Hypothalamus (tissue), 51 donors: ENCODE data around the gene SMR3A.

ENCODE experiments used
- DNase-seq, 51 donors: peaks; one replicate each; lab custom pipeline; 2025; lab: John Stamatoyannopoulos, UW

Gene SMR3A

DNA sequence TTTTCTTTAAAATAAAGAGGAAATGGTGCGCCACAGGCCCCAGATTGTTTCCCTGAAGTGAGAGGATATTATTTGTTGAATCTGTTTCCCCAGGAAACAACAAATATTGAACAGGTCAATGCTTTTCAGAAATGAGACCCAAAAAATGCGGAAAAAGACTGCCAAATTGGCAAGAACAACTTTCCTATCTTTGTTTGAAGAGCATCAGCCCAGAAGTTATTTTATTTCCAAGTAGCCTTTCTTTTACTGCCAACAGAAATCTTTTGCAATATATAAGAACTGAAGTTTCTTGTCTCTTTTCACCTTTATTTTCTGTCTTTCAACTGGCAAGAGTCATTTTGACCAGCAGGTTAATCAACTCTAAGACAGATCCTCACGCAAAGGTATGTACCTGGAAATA lies at the start of gene SMR3A:
TSS of gene SMR3A (plus strand) at position 301 of the 400 bp plus-strand sequence. CDS start 1,356 bp downstream, outside the sequence.
- no peak for DNase-seq

DNA sequence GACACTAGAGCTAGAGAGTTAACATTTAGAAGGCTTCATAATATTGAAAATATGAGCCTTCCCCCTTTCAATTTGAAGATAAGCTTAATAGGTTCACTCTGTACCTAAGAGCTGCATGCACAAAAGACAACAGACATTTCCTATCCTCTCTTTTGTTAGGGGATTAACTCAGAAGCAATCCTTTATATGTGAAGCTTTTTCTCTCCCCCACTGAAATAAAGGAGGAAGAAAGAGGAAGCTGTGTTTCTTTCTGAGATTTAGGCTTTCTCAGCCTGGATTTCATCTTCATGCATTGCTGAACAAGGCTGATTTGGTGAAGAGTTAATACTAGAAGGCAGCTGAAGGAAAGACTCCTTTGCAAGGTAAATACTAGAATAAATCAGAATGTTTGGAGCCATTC lies 46.8 kb upstream of the SMR3A start:
- no peak for DNase-seq

DNA sequence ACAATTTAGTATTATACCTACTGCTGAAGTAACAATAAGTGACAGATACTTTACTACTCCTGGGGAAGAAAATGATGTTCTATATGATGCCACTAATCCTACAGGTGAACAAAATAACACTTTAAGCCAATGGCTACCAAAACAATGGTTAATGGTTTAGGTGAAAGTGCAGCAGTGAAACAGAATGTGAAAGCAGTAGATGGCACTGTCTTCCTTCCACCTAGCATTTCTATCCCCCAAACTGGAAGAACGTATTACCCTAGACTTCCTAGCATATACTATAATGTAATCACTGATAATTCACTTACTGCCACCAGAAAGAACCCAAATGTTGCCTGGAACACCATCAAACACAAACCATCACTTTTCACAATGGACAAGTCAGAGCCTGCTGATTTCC lies 44.6 kb upstream of the SMR3A start:
- no peak for DNase-seq

- no peak for DNase-seq
These were observed 34.5 kb upstream of the SMR3A start for GRCh38 chr4:70326052-70326451.

DNA sequence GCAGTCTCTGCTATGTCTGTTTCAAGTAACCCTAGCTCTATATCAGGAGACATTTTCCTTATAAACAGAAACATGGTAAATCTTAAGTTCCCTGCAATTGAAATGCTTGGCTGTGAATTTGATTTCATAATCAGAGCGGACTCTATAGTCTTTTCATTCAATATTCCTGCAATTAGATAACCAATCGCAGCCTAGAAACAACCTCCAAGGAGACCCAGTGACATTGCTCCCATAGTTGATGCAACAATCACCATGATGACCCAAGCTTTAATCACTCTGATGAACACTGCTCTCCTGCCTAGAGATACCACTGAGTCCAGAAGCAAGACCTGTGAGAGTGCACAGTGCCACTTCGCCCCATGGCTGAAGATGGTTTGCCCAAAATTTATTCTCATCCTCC lies 25.9 kb upstream of the SMR3A start, which contains the start of gene CABS1:
TSS of gene CABS1 (plus strand) at position 301 of the 400 bp plus-strand sequence. CDS start at position 360, 59 bp downstream.
- DNase-seq: no peak

- DNase-seq: no peak
These were observed 24.5 kb upstream of the SMR3A start for GRCh38 chr4:70336043-70336442.

- DNase-seq: no peak
These were observed 22.6 kb upstream of the SMR3A start for GRCh38 chr4:70337886-70338420.

GRCh38 chr4:70356185-70356584 lies 4.4 kb upstream of the SMR3A start:
- no peak for DNase-seq

DNA sequence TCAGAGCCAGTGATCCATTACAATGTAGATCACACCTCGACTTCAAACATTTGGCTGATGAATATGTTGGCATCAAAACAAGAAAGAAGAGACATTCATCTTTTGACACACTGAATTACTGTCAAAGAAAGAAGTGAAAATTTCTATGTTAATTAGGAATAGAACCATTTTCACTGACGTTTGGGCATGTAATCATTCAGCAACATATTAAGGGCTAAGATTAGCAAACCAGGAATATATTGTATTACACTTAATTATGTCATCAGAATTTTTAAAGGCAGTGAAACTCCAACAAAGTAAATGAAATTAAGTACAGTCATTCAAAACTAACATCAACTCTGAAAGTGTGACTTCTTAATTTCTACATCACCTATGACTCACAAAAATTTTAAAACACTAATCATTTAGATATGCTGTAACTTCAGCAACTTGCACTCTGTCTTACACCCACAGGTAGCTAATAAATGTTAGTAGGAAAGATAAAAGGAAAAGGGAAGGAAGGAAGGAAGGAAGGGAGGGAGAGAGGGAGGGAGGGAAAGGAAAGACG lies 1.4 kb upstream of the SMR3A start:
- no peak for DNase-seq

- DNase-seq: no peak
These were observed 3.4 kb downstream of the SMR3A start for GRCh38 chr4:70364002-70364401.

DNA sequence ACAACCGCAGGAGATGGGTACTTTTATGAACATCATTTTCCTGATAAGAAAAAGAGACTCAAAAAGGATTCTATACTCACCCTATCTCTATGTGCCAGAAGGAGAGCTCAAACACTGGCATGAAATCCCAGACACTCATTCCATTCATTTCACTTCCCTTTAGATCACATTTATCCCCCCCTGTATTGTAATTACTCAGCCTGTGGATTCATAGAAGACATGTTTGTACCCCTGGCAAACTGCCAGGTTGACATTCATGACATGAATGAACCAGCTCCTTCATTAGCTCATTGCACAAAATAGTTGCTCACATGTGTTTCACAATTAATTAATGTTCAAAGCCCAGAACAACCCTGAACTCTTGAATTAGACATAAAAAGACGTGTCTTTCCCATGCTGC lies 4.9 kb downstream of the SMR3A start:
- DNase-seq: no peak

DNA sequence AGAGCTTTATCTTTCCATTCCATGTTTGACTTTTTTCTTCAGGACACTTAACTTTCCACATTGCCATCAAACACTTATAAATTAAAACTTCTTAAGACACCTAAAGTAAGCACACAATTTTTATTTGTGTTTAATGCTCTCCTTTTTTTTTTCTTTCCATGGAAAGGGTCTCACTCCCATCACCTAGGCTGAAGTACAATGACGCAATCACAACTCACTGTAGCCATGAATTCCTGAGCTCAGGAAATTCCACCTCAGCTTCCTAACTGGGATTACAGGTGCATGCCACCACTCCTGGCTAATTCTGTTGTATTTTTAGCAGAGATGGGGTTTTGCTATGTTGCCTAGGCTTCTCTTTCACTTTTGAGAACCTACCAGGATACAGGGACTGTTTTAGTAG lies 7.3 kb downstream of the SMR3A start:
- DNase-seq: no peak

DNA sequence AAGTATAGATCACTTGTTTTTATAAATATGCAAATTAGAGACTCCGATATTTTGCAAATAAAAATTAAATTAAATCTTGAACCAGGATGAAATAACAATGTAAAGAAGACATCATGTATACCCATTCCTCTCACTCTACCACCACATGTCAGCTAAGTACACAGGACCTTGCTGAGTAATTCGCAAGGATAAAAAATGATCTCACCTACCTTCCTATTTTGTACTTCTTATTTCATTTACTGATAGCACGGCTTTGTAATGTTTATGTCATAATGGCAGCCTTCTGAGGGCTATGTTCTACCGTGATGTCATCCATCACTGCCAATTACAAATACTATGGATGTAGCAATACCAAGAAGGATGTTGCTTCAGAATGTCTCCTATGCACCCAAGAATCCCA lies 11.4 kb downstream of the SMR3A start:
- DNase-seq: no peak

- DNase-seq: no peak
These were observed 12.2 kb downstream of the SMR3A start for GRCh38 chr4:70372760-70373159.

- DNase-seq: no peak
These were observed 20.0 kb downstream of the SMR3A start for GRCh38 chr4:70380578-70380977.

DNA sequence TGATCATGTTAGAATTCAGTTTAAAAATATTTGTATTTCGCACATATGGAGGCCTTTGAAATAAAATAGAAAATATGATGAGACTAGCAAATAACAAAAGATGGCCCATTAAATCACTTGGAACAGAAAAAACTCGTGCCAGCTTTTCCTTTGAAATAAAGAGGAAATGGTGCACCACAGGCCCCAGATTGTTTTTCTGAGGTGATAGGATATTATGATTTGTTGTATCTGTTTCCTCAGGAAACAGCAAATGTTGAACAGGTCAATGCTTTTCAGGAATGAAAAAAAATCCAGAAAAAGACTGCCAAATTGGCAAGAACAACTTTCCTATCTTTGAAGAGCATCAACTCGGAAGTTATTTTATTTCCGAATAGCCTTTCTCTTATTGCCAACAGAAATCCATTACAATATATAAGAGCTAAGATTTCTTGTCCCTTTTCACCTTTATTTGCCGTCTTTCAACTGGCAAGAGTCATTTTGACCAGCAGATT lies 22.2 kb downstream of the SMR3A start, which contains the start of gene SMR3B:
TSS of gene SMR3B (plus strand) at position 441 of the 491 bp plus-strand sequence. CDS start 1,380 bp downstream, outside the sequence.
- no peak for DNase-seq

DNA sequence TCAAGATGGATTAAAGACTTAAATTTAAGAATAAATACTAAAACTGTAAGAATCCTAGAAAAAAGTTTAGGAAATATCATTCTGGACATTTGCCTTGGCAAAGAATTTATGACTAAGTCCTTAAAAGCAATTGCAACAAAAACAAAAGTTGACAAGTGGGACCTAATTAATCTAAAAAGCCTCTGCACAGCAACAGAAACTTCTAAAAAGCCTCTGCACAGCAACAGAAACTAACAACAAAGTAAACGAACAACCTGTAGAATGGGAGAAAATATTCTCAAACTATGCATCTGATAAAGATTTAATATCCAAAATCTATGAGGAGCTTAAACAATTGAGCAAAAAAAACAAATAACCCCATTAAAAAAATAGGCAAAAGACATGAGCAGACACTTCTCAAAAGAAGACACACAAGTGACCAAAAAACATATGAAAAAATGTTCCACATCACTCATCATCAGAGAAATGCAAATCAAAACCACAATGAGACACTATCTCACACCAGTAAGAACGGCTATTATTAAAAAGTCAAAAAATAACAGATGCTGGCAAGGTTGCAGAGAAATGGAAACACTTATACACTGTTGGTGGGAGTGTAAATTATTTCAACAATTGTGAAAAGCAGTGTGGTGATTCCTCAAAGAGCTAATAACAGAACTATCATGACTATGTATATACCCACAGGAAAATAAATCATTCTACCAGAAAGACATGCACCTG lies 31.7 kb downstream of the SMR3A start:
- DNase-seq: no peak

DNA sequence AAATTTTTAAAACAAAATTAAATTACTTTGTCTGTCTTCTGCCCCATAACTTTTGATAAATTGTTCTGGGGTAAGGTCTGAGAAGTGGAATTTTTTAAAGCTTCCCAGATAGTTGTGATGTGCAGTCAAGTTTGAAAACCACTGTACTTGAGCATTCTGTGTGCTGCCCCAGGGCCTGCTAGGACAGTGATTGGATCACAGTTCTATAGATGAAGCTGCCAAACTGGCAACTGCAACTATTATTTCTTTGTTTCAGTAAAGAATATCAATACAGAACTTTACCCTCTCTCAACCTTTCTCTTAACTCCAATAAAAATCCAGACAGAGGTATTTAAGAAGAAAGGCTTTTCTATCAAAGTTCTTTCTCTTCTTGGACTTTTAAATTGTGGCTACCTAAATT lies 37.0 kb downstream of the SMR3A start, which contains the start of gene OPRPN:
TSS of gene OPRPN (plus strand) at position 361 of the 400 bp plus-strand sequence. CDS start 1,346 bp downstream, outside the sequence.
- no peak for DNase-seq

DNA sequence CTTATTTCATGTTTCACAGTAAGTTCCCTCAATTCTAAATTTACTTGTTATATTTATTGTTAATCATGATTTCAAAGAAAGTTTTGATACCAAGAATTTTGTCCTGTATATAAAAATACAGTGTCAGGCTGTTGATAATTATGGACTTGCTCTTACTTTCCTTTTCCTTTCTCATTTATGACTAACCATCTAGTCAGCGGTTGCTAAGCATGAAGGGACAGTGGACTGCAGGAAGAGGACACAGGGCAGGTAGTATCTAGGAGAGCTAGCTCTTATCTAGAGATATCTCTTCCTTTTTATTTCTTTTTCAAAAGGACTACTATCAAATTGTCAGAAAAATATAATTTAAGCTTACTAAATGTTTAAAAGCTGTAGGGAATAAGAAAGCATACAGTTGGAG lies 38.8 kb downstream of the SMR3A start:
- DNase-seq: no peak

GRCh38 chr4:70402762-70403161 lies 42.2 kb downstream of the SMR3A start:
- DNase-seq: no peak

- DNase-seq: no peak
These were observed 45.2 kb downstream of the SMR3A start for GRCh38 chr4:70405765-70406164.
